ENCODE data around the gene GBA2.

Gene GBA2

DNA sequence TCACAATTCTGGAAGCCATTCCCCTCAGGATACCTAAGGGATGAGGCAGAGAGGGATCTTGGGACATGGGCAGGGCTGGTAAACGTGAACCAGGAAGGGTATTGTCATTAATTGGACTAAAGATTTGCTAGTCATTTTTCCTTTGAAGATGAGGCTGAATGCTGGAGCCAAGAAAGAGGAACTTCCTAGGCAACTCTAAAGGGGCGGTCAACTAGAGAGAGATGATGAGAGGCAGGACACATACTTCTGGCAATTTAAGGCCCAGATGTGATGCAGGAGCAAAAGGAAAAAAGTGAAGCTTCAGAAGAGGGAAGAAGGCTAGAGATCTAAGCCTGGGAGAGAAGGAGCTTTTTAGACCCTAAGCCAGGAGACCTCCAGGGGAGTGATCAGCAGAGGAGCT, 5.6 kb downstream of the GBA2 start:
- POLR2A ChIA-PET, result interaction anchor here (0.8 kb wide), 1 partner anchor 15 kb away, joined by 3 read pairs; no protein-coding TSS in a partner anchor
- no peak for DNase-seq (ENCODE audit: low read depth, low spot score)
- H3K4me3 ChIP-seq (ENCODE audit: low read depth, low read length), result no peak overlapping the region

DNA sequence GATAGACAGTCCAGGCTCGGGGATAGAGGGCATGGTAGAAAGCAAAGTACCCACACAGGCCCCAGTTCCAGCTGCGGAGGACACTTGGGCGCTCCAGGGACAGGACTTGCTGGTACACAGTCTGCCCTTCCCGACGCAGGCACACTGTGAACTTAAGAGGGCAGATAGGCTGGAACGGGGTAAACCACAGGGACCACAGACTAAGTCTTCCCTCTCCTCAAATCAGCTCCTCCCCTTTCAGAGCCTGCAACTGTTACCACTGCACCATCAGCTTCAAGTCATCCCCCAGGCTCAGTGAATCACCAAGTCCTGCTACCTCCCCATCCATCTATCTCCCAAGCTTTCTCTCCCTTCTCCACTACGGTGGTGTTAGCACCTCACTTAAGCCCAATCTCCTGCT, 7.3 kb downstream of the GBA2 start:
- DNase-seq (ENCODE audit: low read depth, low spot score), result no peak
- H3K4me3 ChIP-seq (ENCODE audit: low read depth, low read length), result no peak overlapping the region
- TF ChIP-seq, protein P1, sequence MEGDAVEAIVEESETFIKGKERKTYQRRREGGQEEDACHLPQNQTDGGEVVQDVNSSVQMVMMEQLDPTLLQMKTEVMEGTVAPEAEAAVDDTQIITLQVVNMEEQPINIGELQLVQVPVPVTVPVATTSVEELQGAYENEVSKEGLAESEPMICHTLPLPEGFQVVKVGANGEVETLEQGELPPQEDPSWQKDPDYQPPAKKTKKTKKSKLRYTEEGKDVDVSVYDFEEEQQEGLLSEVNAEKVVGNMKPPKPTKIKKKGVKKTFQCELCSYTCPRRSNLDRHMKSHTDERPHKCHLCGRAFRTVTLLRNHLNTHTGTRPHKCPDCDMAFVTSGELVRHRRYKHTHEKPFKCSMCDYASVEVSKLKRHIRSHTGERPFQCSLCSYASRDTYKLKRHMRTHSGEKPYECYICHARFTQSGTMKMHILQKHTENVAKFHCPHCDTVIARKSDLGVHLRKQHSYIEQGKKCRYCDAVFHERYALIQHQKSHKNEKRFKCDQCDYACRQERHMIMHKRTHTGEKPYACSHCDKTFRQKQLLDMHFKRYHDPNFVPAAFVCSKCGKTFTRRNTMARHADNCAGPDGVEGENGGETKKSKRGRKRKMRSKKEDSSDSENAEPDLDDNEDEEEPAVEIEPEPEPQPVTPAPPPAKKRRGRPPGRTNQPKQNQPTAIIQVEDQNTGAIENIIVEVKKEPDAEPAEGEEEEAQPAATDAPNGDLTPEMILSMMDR (IDR thresholded peaks at IDR 0.05; ENCODE audit: insufficient read depth, low read length, missing control alignments), result no peak
- ChIA-PET CTCF (interaction anchor here (1.3 to 1.7 kb wide), 4 partner anchors 10 to 141 kb away, joined by 3 to 5 read pairs (median 4); no protein-coding TSS in a partner anchor), POLR2A (interaction anchor here (1.1 kb wide), 1 partner anchor 9 kb away, joined by 5 read pairs; the partner anchor contains the start of gene CREB3)

More for the DNA sequence above, 5.6 kb downstream of the GBA2 start:
- TF ChIP-seq, protein P1 (IDR thresholded peaks at IDR 0.05; ENCODE audit: insufficient read depth, low read length, missing control alignments), result no peak
- CTCF ChIA-PET, result interaction anchor here (1.7 to 8.0 kb wide), 4 partner anchors 6 to 139 kb away, joined by 4 to 130 read pairs (median 10); partner anchors contain the start of genes CREB3 and TLN1

DNA sequence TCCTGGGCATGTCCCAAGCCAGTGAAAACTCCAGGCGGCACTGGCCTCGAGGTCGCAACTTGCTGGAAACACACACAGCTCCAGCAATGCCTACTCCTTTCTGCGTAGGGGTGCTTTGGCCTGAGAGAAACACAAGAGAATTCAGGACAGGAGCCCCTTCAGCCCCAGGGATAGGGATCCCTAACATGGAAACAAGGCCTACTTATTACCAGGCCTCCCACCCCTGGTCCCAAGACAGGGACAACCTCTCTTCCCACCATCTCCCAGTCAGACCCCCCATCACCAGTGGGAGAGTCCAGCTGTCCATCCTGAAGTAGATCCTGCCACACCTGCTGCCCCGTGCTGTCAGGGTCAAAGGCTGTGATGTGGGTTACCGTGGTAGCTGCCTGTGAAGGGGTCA, 8.8 kb downstream of the GBA2 start:
- DNase-seq (ENCODE audit: low read depth, low spot score), result no peak
- H3K4me3 ChIP-seq (ENCODE audit: low read depth, low read length), result no peak overlapping the region
- CTCF ChIA-PET, result interaction anchor here (0.7 to 7.0 kb wide), 3 partner anchors 6 to 142 kb away, joined by 3 to 130 read pairs (median 3); partner anchors contain the start of genes GBA2 and RGP1
- TF ChIP-seq, protein P1 (IDR thresholded peaks at IDR 0.05; ENCODE audit: insufficient read depth, low read length, missing control alignments), result no peak
- POLR2A ChIA-PET, result interaction anchor here (0.7 to 1.5 kb wide), 2 partner anchors 11 to 50 kb away, joined by 3 to 6 read pairs; partner anchors contain the start of gene TPM2

DNA sequence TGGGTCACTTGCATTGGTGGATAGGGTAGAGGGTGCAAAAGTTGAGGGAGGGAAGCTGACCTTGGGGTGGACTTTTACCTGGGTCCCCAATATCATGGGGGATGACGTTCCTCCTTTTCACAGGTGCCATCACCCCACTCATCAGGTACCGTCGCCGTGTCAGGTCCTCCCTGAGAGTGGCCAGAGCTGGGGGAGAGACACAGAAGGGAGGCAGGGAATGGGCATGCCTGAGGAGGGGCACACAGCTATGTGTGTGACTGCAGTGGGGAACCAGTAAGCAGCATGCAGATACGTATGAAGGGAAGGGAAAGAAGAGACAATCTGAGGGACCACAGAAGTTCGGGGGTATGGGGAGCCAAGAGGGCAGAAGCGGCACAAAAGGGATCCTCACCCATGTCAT, 10.1 kb downstream of the GBA2 start:
- TF ChIP-seq, protein P1 (IDR thresholded peaks at IDR 0.05; ENCODE audit: insufficient read depth, low read length, missing control alignments), result no peak
- no peak for DNase-seq (ENCODE audit: low read depth, low spot score)
- CTCF ChIA-PET, result interaction anchor here (0.8 to 7.0 kb wide), 4 partner anchors 8 to 77 kb away, joined by 3 to 130 read pairs (median 4); partner anchors contain the start of genes GBA2 and RGP1
- H3K4me3 ChIP-seq (ENCODE audit: low read depth, low read length), result no peak overlapping the region
- POLR2A ChIA-PET, result interaction anchor here (1.5 kb wide), 1 partner anchor 10 kb away, joined by 6 read pairs; no protein-coding TSS in a partner anchor

DNA sequence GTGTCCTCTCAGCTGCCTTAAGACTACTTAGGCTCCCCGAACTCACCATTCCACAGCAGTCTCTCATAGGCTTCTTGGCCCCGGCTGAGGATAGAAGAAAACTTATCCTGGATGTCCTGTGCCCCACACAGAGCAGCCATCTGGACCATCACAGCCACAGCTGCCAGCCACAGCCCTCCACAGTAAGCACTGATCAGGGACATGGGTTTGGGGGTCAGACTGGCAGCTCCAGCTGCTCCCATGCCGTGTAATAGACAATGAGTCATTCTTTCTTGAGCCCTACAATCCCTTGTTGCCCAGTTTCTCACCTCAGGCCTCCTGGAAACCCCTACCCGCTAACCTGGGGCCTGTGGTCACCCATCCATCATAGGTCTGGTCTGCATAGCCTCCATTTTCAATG, 10.8 kb downstream of the GBA2 start:
- DNase-seq (ENCODE audit: low read depth, low spot score), result no peak
- POLR2A ChIA-PET, result no interaction called here

DNA sequence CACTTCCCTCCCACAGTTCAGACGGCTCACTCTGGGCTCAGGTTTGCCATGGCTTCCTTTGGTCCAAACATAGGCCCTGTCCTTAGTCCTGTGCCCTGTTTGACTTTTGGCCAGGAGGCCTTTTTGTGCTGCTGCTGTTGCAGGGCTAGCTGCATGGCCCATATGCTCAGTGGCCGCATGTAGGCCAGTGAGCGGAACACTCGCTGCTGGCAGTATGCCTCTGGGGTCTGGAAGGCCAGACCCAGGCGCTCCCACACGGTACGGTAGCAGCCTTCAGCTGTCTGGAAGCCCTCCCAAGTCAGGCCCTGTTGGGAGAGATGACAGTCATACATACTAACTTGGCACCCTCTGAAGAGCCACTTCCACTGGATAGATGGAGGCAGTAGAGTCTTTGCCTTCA, 11.9 kb downstream of the GBA2 start:
- H3K4me3 ChIP-seq (ENCODE audit: low read depth, low read length), result no peak overlapping the region
- ChIA-PET POLR2A (no interaction called here), CTCF (interaction anchor here (1.0 to 7.0 kb wide), 6 partner anchors 9 to 145 kb away, joined by 3 to 130 read pairs (median 6); partner anchors contain the start of genes CCDC107, GBA2, RGP1 and RMRP)
- TF ChIP-seq, protein P1 (IDR thresholded peaks at IDR 0.05; ENCODE audit: insufficient read depth, low read length, missing control alignments), result no peak
- DNase-seq (ENCODE audit: low read depth, low spot score), result no peak

More for the DNA sequence above, 10.8 kb downstream of the GBA2 start:
- CTCF ChIA-PET, result interaction anchor here (0.9 to 7.0 kb wide), 5 partner anchors 8 to 80 kb away, joined by 3 to 130 read pairs (median 4); partner anchors contain the start of genes CCDC107, GBA2, RGP1 and RMRP
- H3K4me3 ChIP-seq (ENCODE audit: low read depth, low read length), result no peak overlapping the region
- TF ChIP-seq, protein P1 (IDR thresholded peaks at IDR 0.05; ENCODE audit: insufficient read depth, low read length, missing control alignments), result no peak

Data from AG04449 (cell line).